ENCODE results near the gene ATAD2B.

DNA sequence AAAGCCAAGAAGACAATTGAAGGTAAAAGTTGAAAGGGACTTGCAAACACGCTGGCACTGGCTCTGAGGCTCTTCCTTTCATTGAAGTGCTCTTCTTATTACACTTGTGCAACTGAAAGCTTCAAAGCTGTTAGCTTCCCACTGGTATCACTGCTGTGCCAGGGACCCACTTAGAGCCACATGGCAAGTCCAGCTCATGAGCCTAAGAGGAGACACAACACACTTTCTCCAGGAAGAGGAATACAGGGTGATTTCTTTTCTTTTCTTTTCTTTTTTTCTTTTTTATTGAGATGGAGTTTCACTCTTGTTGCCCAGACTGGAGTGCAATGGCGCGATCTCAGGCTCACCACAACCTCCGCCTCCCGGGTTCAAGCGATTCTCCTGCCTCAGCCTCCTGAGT, 218.2 kb downstream of the ATAD2B start:
- no peak for TF ChIP-seq CTCF (conservative IDR thresholded peaks at IDR 0.05 in 1 of 2, IDR thresholded peaks at IDR 0.05 in 1 of 2; ENCODE audit: extremely low read depth in 1 of 2, insufficient read depth in 1 of 2, low read depth in 1 of 2, low read length in 2 of 2)
- TF ChIP-seq EZH2 (IDR thresholded peaks at IDR 0.05; ENCODE audit: borderline replicate concordance, low read length) = no peak

Measured in mammary epithelial cell (primary cell).